T follicular helper cell (primary cell): Measurements from ENCODE around the gene RYK.
A peak's percentile ranks its signal among the peaks of the same experiment; 100 is the strongest.
"Not testable (repeated sequence)": the region's sequence is repeated elsewhere in the genome, so short reads cannot be mapped to it uniquely, and the experiment has no call there.

ENCODE experiments used
- DNase-seq: peaks from one replicate; pipeline ENCODE4 v3.0.0-alpha.2; 2020; ENCODE audit warnings: low read depth
- total RNA-seq, 2 experiments: gene quantifications; one replicate each; lab custom pipeline; 2026; lab: John Stamatoyannopoulos, UW

Gene RYK
- total RNA-seq: 57.7 to 69.2 reads per million in 2 experiments

- DNase-seq: peak; percentile 51
Observed at GRCh38 chr3:134250717-134251220, at the start of gene RYK. Gene RYK, minus strand, starts transcription at chr3:134250859. Its CDS starts 205 bp downstream, at chr3:134250654.

DNA sequence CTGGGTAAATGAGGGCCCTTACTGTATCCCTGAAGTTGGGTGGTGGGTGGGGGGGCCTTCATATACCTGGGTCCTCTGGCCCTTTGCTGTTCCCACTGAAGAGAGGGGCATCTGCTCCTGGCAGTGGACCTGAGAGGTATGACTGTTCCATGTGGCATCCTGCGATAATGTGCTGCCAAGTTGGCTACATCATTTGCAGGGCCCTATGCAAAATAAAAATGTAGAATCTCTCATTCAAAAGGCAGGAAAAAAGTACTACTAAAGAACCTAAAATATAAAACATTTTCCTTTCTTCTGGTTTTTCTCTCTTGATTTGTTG is 49.2 kb upstream of the RYK start:
- no peak for DNase-seq

GRCh38 chr3:134299185-134299887 is 48.7 kb upstream of the RYK start:
- DNase-seq: no peak

GRCh38 chr3:134298249-134298648 is 47.6 kb upstream of the RYK start:
- no peak for DNase-seq

DNA sequence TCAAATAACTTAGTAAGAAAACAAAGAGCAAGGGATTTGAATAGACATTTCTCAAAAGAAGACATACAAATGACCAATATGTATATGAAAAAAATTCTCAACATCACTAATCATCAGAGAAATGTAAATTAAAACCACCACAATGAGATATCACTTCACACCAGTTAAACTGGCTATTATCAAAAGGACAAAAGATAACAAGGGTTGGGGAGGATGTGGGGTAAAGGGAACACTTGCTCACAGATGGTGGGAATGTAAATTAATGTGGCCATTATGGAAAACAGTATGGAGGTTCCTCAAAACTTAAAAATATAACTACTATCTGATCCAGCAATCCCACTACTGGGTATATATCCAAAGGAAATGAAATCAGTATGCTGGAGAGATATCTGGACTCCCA is 46.0 kb upstream of the RYK start:
- DNase-seq: no peak

- DNase-seq: no peak
Observed at GRCh38 chr3:134295930-134296329, 45.3 kb upstream of the RYK start.

GRCh38 chr3:134294302-134295280 is 43.9 kb upstream of the RYK start:
- DNase-seq: peak; percentile 10

DNA sequence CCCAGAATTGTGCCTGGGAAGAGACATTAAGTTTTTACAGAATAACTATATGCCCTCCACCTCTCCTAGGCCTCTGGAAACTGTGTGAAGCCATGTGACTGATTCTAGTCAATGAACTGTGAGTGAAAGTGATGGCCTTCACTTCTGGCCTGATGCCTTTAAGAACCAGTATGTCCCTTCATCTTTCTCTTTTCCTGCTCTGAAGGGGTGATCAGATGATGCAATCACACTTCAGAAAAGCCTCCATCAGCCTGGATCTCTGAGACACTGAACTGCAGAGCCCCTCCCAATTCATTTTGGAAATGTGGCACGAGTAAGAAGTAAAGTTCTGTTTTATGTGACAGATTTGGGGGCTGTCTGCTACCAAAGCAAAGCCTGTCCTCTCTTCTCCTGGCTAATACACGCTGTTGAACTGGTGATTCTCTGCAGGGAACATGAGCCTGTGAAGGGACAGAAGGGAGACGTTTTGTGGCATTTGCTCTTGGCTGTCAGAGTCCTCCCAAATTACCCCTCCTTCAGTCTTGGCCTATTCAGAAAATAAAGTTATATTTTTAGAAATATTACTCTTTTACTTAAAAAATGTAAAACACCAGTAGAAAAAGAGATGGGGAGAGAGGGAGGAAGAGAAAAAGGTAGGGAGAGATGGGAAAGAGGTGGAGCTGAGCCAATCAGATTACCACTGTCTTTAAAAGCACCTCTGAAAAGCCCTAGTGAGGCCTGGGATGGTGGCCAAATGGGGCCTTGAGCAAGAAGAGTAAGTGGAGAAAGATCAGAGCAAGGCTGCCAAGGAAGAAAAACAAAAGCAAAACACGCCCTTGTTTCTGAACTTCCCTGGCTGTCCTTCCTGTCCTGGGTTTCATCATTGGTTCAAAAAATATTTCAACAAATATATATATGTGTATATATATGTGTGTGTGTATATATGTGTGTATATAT is 40.9 kb upstream of the RYK start:
- DNase-seq: no peak

DNA sequence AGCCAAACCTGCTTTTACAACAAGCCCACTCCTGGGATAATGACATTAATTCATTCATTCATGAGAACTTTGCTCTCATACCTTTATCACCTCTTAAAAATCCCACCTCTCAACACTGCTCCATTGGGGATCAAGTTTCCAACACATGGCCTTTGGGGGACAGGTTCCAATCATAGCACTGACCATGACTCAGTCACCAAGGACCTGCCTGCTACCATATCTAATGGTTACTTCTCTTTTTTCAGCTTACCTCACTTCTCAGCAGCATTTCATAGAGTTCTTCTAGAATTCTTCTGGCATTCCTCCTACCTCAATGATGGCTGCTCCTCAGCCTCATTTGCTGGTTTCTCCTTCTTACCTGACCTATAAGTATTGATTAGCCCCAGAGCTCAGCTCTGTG is 36.9 kb upstream of the RYK start:
- DNase-seq: no peak

GRCh38 chr3:134284438-134284837 is 33.8 kb upstream of the RYK start:
- no peak for DNase-seq

- no peak for DNase-seq
Observed at GRCh38 chr3:134282659-134283047, 32.0 kb upstream of the RYK start.

DNA sequence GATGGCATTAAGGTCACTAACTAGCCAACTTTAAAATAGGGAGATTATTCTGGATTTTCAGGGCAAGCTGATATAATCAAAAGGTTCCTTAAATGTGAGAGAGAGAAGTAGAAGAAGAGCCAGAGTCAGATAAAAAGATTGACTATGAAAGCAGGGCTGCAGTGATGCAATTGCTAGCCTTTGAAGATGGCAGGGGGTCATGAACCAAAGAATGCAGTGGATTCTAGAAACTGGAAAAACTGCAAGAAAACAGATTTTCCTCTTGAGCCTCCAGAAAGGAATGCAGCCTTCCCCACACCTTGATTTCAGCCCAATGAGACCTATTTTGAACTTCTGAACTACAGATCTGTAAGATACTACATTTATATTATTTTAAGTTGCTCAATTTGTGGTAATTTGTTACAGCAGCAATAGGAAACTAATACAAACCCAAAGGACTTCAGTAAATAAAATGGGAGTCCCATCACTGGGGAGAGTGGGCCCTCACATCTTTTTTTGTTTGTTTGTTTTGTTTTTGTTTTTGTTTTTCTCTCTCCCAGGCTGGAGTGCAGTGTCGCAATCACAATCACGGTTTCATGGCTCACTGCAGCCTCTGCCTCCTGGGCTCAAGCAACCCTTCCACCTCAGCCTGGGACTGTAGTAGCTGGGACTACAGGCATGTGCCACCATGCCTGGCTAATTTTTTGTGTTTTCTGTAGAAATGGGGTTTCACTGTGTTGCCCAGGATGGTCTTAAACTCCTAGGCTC is 31.4 kb upstream of the RYK start:
- no peak for DNase-seq

DNA sequence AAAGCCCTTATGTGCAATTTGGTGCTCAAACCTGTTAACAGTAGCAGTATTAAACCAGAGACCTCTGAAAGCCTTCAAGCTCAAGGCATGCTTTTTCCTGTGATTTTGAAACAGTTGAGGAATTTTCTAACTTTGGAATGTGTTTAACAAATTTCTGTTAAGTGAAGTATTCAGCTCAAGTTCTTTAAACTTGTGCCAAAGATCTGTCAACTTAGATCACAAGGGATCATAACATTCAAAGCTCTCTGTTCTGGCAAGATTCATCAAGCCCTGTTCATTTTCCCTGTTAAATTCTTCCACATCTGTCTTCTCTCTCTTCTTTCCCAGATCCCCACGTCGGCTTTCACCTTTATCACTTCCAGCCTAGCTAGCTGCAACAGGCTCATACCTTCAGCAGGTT is 28.8 kb upstream of the RYK start:
- no peak for DNase-seq

GRCh38 chr3:134277066-134277660 is 26.5 kb upstream of the RYK start:
- no peak for DNase-seq

DNA sequence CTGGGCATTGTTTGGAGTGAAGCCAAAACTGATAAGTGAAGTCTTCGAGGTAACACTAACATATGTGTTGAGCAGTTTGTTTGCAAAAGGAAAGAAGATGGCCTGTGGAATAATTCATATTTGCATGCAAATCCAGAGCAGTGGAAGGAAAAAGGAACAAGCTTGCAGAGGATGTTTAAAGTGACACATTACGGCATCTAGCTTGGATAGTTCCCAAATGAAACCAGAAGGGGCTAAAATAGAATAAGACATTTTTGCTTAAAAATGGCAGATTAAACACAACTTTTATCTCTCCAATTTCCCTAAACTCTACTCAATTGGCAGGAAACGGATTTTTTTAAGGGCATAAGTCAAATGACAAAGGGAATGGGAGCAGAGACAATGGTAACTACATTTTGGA is 25.4 kb upstream of the RYK start:
- no peak for DNase-seq

- DNase-seq: not testable (repeated sequence)
Observed at GRCh38 chr3:134275110-134275509, 24.5 kb upstream of the RYK start.

DNA sequence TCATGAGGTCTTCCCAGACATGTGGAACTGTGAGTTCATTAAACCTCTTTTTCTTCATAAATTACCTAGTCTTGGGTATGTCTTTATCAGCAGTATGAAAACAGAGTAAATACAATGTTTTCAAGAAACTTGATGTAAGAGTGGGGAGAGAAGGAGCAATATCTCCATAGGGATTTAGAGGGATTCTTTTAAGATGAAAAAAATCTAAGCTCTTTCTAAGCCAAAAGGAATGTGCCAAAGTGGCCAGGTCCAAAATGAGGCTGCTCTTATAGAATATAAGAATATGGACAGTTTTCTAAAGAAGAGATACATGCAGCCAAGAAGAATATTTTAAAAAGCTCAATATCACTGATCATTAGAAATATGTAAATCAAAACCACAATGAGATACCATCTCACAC is 23.9 kb upstream of the RYK start:
- DNase-seq: no peak

- DNase-seq: no peak
Observed at GRCh38 chr3:134267996-134268395, 17.3 kb upstream of the RYK start.

- DNase-seq: no peak
Observed at GRCh38 chr3:134260987-134261386, 10.3 kb upstream of the RYK start.

DNA sequence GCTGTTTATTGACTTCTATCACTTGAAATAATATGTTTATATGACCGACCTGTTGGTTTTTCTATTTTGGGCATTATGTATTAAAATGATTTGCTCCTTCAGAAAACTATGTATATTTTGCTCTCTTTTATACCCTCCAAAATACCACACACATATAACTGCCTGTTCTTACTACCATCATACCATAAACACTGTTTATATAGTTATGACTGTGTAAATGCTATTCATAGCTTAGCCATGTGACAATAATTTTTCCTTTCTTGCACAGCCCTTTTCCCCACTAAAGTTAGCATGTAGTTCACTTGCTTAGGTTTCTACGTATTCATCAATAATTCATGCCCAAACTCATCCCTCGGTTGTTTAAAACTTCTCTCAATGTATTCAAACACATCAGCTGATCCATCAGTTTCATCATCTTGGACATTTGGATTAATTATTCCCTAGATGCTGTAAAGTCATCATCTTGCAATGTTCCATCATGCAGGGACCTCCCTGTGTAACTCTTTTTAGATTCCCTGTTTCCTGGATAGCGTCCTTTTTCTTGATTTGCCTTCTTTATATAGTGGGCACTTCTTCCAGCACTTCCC is 8.2 kb upstream of the RYK start:
- DNase-seq: no peak
